ENCODE results near the gene VAV3.

VAV3 gene

GRCh38 chr1:107877092-107877491 is 87.9 kb downstream of the VAV3 start:
- Histone ChIP-seq H3K27ac (ENCODE audit: low read length) (no peak overlapping the region), H3K9me3 (ENCODE audit: control insufficient read depth, low read depth, low read length) (no peaks in the 10 kb centered on the region), H3K36me3 (ENCODE audit: control insufficient read depth, low read depth, low read length) (no peaks in the 10 kb centered on the region), H3K27me3 (ENCODE audit: control insufficient read depth, insufficient read depth, low read length) (no peaks in the 10 kb centered on the region), H3K4me3 (ENCODE audit: low read length) (no peak overlapping the region), H3K4me1 (ENCODE audit: control insufficient read depth, low read depth, low read length) (peaks cover 16% of the 10 kb centered on the region), H3K9ac (ENCODE audit: low read length) (no peak overlapping the region)

- no peaks in the 10 kb centered on the region for H3K36me3 ChIP-seq (ENCODE audit: control insufficient read depth, low read depth, low read length)
These were observed 89.3 kb downstream of the VAV3 start for GRCh38 chr1:107875689-107876088.

GRCh38 chr1:107874221-107874620 is 90.8 kb downstream of the VAV3 start:
- H3K36me3 ChIP-seq (ENCODE audit: control insufficient read depth, low read depth, low read length): no peaks in the 10 kb centered on the region
- H3K9me3 ChIP-seq (ENCODE audit: control insufficient read depth, low read depth, low read length): no peaks in the 10 kb centered on the region

More at GRCh38 chr1:107875689-107876088, 89.3 kb downstream of the VAV3 start:
- Histone ChIP-seq H3K4me1 (ENCODE audit: control insufficient read depth, low read depth, low read length) (peaks cover 16% of the 10 kb centered on the region), H3K27me3 (ENCODE audit: control insufficient read depth, insufficient read depth, low read length) (no peaks in the 10 kb centered on the region), H3K9me3 (ENCODE audit: control insufficient read depth, low read depth, low read length) (no peaks in the 10 kb centered on the region), H3K4me3 (ENCODE audit: low read length) (no peak overlapping the region), H3K9ac (ENCODE audit: low read length) (no peak overlapping the region), H3K27ac (ENCODE audit: low read length) (no peak overlapping the region)

GRCh38 chr1:107871687-107872395 is 93.1 kb downstream of the VAV3 start:
- Histone ChIP-seq H3K4me1 (ENCODE audit: control insufficient read depth, low read depth, low read length) (peaks cover 27% of the 10 kb centered on the region), H3K36me3 (ENCODE audit: control insufficient read depth, low read depth, low read length) (no peaks in the 10 kb centered on the region), H3K9me3 (ENCODE audit: control insufficient read depth, low read depth, low read length) (no peaks in the 10 kb centered on the region), H3K9ac (ENCODE audit: low read length) (no peak overlapping the region), H3K27ac (ENCODE audit: low read length) (no peak overlapping the region), H3K4me3 (ENCODE audit: low read length) (no peak overlapping the region), H3K27me3 (ENCODE audit: control insufficient read depth, insufficient read depth, low read length) (no peaks in the 10 kb centered on the region)

More at GRCh38 chr1:107874221-107874620, 90.8 kb downstream of the VAV3 start:
- Histone ChIP-seq H3K9ac (ENCODE audit: low read length) (no peak overlapping the region), H3K27ac (ENCODE audit: low read length) (no peak overlapping the region), H3K4me3 (ENCODE audit: low read length) (no peak overlapping the region), H3K27me3 (ENCODE audit: control insufficient read depth, insufficient read depth, low read length) (no peaks in the 10 kb centered on the region), H3K4me1 (ENCODE audit: control insufficient read depth, low read depth, low read length) (peaks cover 16% of the 10 kb centered on the region)

GRCh38 chr1:107871259-107871658 is 93.7 kb downstream of the VAV3 start:
- H3K4me3 ChIP-seq (ENCODE audit: low read length): no peak overlapping the region
- H3K27me3 ChIP-seq (ENCODE audit: control insufficient read depth, insufficient read depth, low read length): no peaks in the 10 kb centered on the region
- no peaks in the 10 kb centered on the region for H3K36me3 ChIP-seq (ENCODE audit: control insufficient read depth, low read depth, low read length)
- no peaks in the 10 kb centered on the region for H3K9me3 ChIP-seq (ENCODE audit: control insufficient read depth, low read depth, low read length)
- H3K4me1 ChIP-seq (ENCODE audit: control insufficient read depth, low read depth, low read length): peaks cover 24% of the 10 kb centered on the region
- H3K27ac ChIP-seq (ENCODE audit: low read length): no peak overlapping the region
- no peak overlapping the region for H3K9ac ChIP-seq (ENCODE audit: low read length)

GRCh38 chr1:107870696-107871095 is 94.3 kb downstream of the VAV3 start:
- Histone ChIP-seq H3K4me3 (ENCODE audit: low read length) (no peak overlapping the region), H3K9me3 (ENCODE audit: control insufficient read depth, low read depth, low read length) (no peaks in the 10 kb centered on the region), H3K36me3 (ENCODE audit: control insufficient read depth, low read depth, low read length) (no peaks in the 10 kb centered on the region), H3K27me3 (ENCODE audit: control insufficient read depth, insufficient read depth, low read length) (no peaks in the 10 kb centered on the region), H3K9ac (ENCODE audit: low read length) (no peak overlapping the region), H3K4me1 (ENCODE audit: control insufficient read depth, low read depth, low read length) (peaks cover 22% of the 10 kb centered on the region), H3K27ac (ENCODE audit: low read length) (no peak overlapping the region)

- no peak overlapping the region for H3K27ac ChIP-seq (ENCODE audit: low read length)
- H3K9me3 ChIP-seq (ENCODE audit: control insufficient read depth, low read depth, low read length): no peaks in the 10 kb centered on the region
- H3K9ac ChIP-seq (ENCODE audit: low read length): no peak overlapping the region
These were observed 97.1 kb downstream of the VAV3 start for GRCh38 chr1:107867897-107868296.

GRCh38 chr1:107867422-107867821 is 97.6 kb downstream of the VAV3 start:
- peak overlapping the region; percentile 23 for H3K27ac ChIP-seq (ENCODE audit: low read length)

More at GRCh38 chr1:107867897-107868296, 97.1 kb downstream of the VAV3 start:
- H3K36me3 ChIP-seq (ENCODE audit: control insufficient read depth, low read depth, low read length): no peaks in the 10 kb centered on the region
- H3K27me3 ChIP-seq (ENCODE audit: control insufficient read depth, insufficient read depth, low read length): no peaks in the 10 kb centered on the region
- no peak overlapping the region for H3K4me3 ChIP-seq (ENCODE audit: low read length)
- H3K4me1 ChIP-seq (ENCODE audit: control insufficient read depth, low read depth, low read length): peaks cover 33% of the 10 kb centered on the region

GRCh38 chr1:107866870-107867269 is 98.1 kb downstream of the VAV3 start:
- H3K27ac ChIP-seq (ENCODE audit: low read length): peak overlapping the region; percentile 23
- H3K27me3 ChIP-seq (ENCODE audit: control insufficient read depth, insufficient read depth, low read length): no peaks in the 10 kb centered on the region
- no peak overlapping the region for H3K9ac ChIP-seq (ENCODE audit: low read length)
- peaks cover 39% of the 10 kb centered on the region for H3K4me1 ChIP-seq (ENCODE audit: control insufficient read depth, low read depth, low read length)
- H3K36me3 ChIP-seq (ENCODE audit: control insufficient read depth, low read depth, low read length): no peaks in the 10 kb centered on the region
- H3K9me3 ChIP-seq (ENCODE audit: control insufficient read depth, low read depth, low read length): no peaks in the 10 kb centered on the region
- H3K4me3 ChIP-seq (ENCODE audit: low read length): peak overlapping the region; percentile 37

More at GRCh38 chr1:107867422-107867821, 97.6 kb downstream of the VAV3 start:
- Histone ChIP-seq H3K9ac (ENCODE audit: low read length) (no peak overlapping the region), H3K4me3 (ENCODE audit: low read length) (peak overlapping the region; percentile 37), H3K27me3 (ENCODE audit: control insufficient read depth, insufficient read depth, low read length) (no peaks in the 10 kb centered on the region), H3K36me3 (ENCODE audit: control insufficient read depth, low read depth, low read length) (no peaks in the 10 kb centered on the region), H3K9me3 (ENCODE audit: control insufficient read depth, low read depth, low read length) (no peaks in the 10 kb centered on the region), H3K4me1 (ENCODE audit: control insufficient read depth, low read depth, low read length) (peaks cover 36% of the 10 kb centered on the region)

GRCh38 chr1:107865627-107866026 is 99.4 kb downstream of the VAV3 start:
- Histone ChIP-seq H3K4me1 (ENCODE audit: control insufficient read depth, low read depth, low read length) (peaks cover 39% of the 10 kb centered on the region), H3K9me3 (ENCODE audit: control insufficient read depth, low read depth, low read length) (no peaks in the 10 kb centered on the region), H3K36me3 (ENCODE audit: control insufficient read depth, low read depth, low read length) (no peaks in the 10 kb centered on the region), H3K9ac (ENCODE audit: low read length) (no peak overlapping the region), H3K27ac (ENCODE audit: low read length) (no peak overlapping the region), H3K4me3 (ENCODE audit: low read length) (no peak overlapping the region), H3K27me3 (ENCODE audit: control insufficient read depth, insufficient read depth, low read length) (no peaks in the 10 kb centered on the region)

- no peak overlapping the region for H3K4me3 ChIP-seq (ENCODE audit: low read length)
- no peaks in the 10 kb centered on the region for H3K9me3 ChIP-seq (ENCODE audit: control insufficient read depth, low read depth, low read length)
- H3K36me3 ChIP-seq (ENCODE audit: control insufficient read depth, low read depth, low read length): no peaks in the 10 kb centered on the region
- H3K27ac ChIP-seq (ENCODE audit: low read length): no peak overlapping the region
- no peaks in the 10 kb centered on the region for H3K27me3 ChIP-seq (ENCODE audit: control insufficient read depth, insufficient read depth, low read length)
- H3K9ac ChIP-seq (ENCODE audit: low read length): no peak overlapping the region
- peaks cover 38% of the 10 kb centered on the region for H3K4me1 ChIP-seq (ENCODE audit: control insufficient read depth, low read depth, low read length)
These were observed 101.6 kb downstream of the VAV3 start for GRCh38 chr1:107863342-107863741.

GRCh38 chr1:107862064-107862463 is 102.9 kb downstream of the VAV3 start:
- no peaks in the 10 kb centered on the region for H3K9me3 ChIP-seq (ENCODE audit: control insufficient read depth, low read depth, low read length)
- peaks cover 28% of the 10 kb centered on the region for H3K4me1 ChIP-seq (ENCODE audit: control insufficient read depth, low read depth, low read length)
- H3K27me3 ChIP-seq (ENCODE audit: control insufficient read depth, insufficient read depth, low read length): no peaks in the 10 kb centered on the region
- H3K36me3 ChIP-seq (ENCODE audit: control insufficient read depth, low read depth, low read length): no peaks in the 10 kb centered on the region
- no peak overlapping the region for H3K4me3 ChIP-seq (ENCODE audit: low read length)
- H3K27ac ChIP-seq (ENCODE audit: low read length): no peak overlapping the region
- no peak overlapping the region for H3K9ac ChIP-seq (ENCODE audit: low read length)
